HepG2 (cell line): ENCODE data around the gene ZNF792. TPM values are rescaled to one million over a fixed set of nuclear protein-coding genes. Genes with fewer than 3 reads are reported as not detected.

Experiments used
- ADNP ChIP-seq: sonication (generic); formaldehyde crosslinking; IDR thresholded peaks from 2 replicates; pipeline ENCODE4 v1.4.0; 2020; ENCODE audit warnings: missing genetic modification reagents
- ARNT2 ChIP-seq: sonication (generic); formaldehyde crosslinking; IDR thresholded peaks from 2 replicates; pipeline ENCODE4 v1.8.0; 2022; ENCODE audit warnings: mild to moderate bottlenecking, low read depth, missing genetic modification reagents, moderate library complexity
- CEBPG ChIP-seq: IDR thresholded peaks from 2 replicates; pipeline ENCODE4 v1.6.1; 2016
- CHD4 ChIP-seq: fragments of 200-600 bp; sonication (generic); IDR thresholded peaks from 2 replicates; pipeline ENCODE4 v1.7.0; 2017; ENCODE audit warnings: mild to moderate bottlenecking, low read length, borderline replicate concordance
- DMAP1 ChIP-seq: IDR thresholded peaks from 2 replicates; pipeline ENCODE4 v1.6.1; 2016
- ETV5 ChIP-seq: IDR thresholded peaks from 2 replicates; pipeline ENCODE4 v1.6.1; 2018; ENCODE audit warnings: missing biosample characterization, missing genetic modification reagents, inconsistent platforms, borderline replicate concordance
- HNF1B ChIP-seq: sonication (generic); formaldehyde crosslinking; IDR thresholded peaks from 2 replicates; pipeline ENCODE4 v1.5.1; 2020; ENCODE audit warnings: mild to moderate bottlenecking, moderate library complexity, missing genetic modification reagents
- ISL2 ChIP-seq: sonication (generic); formaldehyde crosslinking; IDR thresholded peaks from 2 replicates; pipeline ENCODE4 v1.5.0; 2020; ENCODE audit warnings: missing genetic modification reagents
- MIER3 ChIP-seq: IDR thresholded peaks from 2 replicates; pipeline ENCODE4 v1.6.1; 2016; ENCODE audit warnings: missing compliant biosample characterization, borderline replicate concordance
- NAIF1 ChIP-seq: sonication (generic); formaldehyde crosslinking; IDR thresholded peaks from 2 replicates; pipeline ENCODE4 v1.5.0; 2020; ENCODE audit warnings: mild to moderate bottlenecking, missing genetic modification reagents, borderline replicate concordance
- NR2F6 ChIP-seq, 2 experiments: IDR thresholded peaks; 2 replicates each; pipeline ENCODE4 v1.6.1; 2016; ENCODE audit warnings: antibody characterized with exemption in 1 of 2, mild to moderate bottlenecking in 1 of 2
- SAP130 ChIP-seq: IDR thresholded peaks from 2 replicates; pipeline ENCODE4 v1.6.1; 2016; ENCODE audit warnings: low read depth
- SNRNP70 ChIP-seq: fragments of 200-400 bp; formaldehyde crosslinking; IDR thresholded peaks from 2 replicates; pipeline ENCODE4 v1.6.1; 2017; ENCODE audit warnings: mild to moderate bottlenecking, low read depth, low read length, moderate library complexity
- SOX13 ChIP-seq, 3 experiments: fragments of 450-650 bp in 1 of 3; sonication (generic) in 1 of 3; formaldehyde crosslinking in 1 of 3; IDR thresholded peaks in 2 of 3; conservative IDR thresholded peaks in 1 of 3; 2 replicates each; pipeline versions ENCODE4 v1.5.0 to v1.6.1; 2016 to 2020; ENCODE audit warnings: antibody characterized with exemption in 1 of 3, mild to moderate bottlenecking in 1 of 3, missing compliant biosample characterization in 1 of 3, missing genetic modification reagents in 1 of 3, moderate library complexity in 1 of 3
- SOX5 ChIP-seq: IDR thresholded peaks from 2 replicates; pipeline ENCODE4 v1.6.1; 2016; ENCODE audit warnings: borderline replicate concordance
- TFE3 ChIP-seq: IDR thresholded peaks from 2 replicates; pipeline ENCODE4 v1.6.1; 2016
- ZFP90 ChIP-seq: sonication (generic); formaldehyde crosslinking; IDR thresholded peaks from 2 replicates; pipeline ENCODE4 v1.8.0; 2022; ENCODE audit warnings: missing genetic modification reagents, mild to moderate bottlenecking, inconsistent platforms, borderline replicate concordance
- ZMYM3 ChIP-seq: sonication (generic); formaldehyde crosslinking; IDR thresholded peaks from 2 replicates; pipeline ENCODE4 v1.5.1; 2020; ENCODE audit warnings: mild to moderate bottlenecking, missing genetic modification reagents
- ZNF121 ChIP-seq: sonication (generic); formaldehyde crosslinking; IDR thresholded peaks from 2 replicates; pipeline ENCODE4 v1.5.0; 2020; ENCODE audit warnings: mild to moderate bottlenecking, missing genetic modification reagents
- ZNF3 ChIP-seq: IDR thresholded peaks from 2 replicates; pipeline ENCODE4 v1.7.0; 2017; ENCODE audit warnings: inconsistent platforms
- ZNF317 ChIP-seq: sonication (generic); formaldehyde crosslinking; IDR thresholded peaks from 2 replicates; pipeline ENCODE4 v1.5.0; 2020; ENCODE audit warnings: mild to moderate bottlenecking, missing genetic modification reagents
- ZNF333 ChIP-seq: sonication (generic); formaldehyde crosslinking; IDR thresholded peaks from 2 replicates; pipeline ENCODE4 v1.4.0; 2020; ENCODE audit warnings: mild to moderate bottlenecking, missing genetic modification reagents, borderline replicate concordance
- ZNF446 ChIP-seq: sonication (generic); formaldehyde crosslinking; IDR thresholded peaks from 2 replicates; pipeline ENCODE4 v1.5.0; 2020; ENCODE audit warnings: mild to moderate bottlenecking, missing genetic modification reagents
- ZNF605 ChIP-seq: sonication (generic); formaldehyde crosslinking; IDR thresholded peaks from 2 replicates; pipeline ENCODE4 v1.8.0; 2022; ENCODE audit warnings: mild to moderate bottlenecking, missing genetic modification reagents
- ZNF614 ChIP-seq: IDR thresholded peaks from 2 replicates; pipeline ENCODE4 v1.6.1; 2018; ENCODE audit warnings: missing biosample characterization, missing genetic modification reagents, inconsistent platforms, borderline replicate concordance
- ZNF770 ChIP-seq: sonication (generic); formaldehyde crosslinking; IDR thresholded peaks from 2 replicates; pipeline ENCODE4 v1.5.0; 2020; ENCODE audit warnings: mild to moderate bottlenecking, missing genetic modification reagents
- polyA plus RNA-seq, 8 experiments: library from polyadenylated mRNA; depleted of rRNA in 3 of 8; stranded (reverse) in 7 of 8; unstranded in 1 of 8; fragments of >200 nt; fragmentation: Illumina TruSeq in 4 of 8; extraction: Trizol in 4 of 8; gene quantifications; 2 replicates each; pipeline versions ENCODE4 v1.2.1 to v1.2.3, GENCODE V29; 2011 to 2016; ENCODE audit warnings: low read depth in 4 of 8, missing spikeins in 1 of 8, mixed read lengths in 1 of 8; ENCODE audit not compliant: insufficient read depth in 1 of 8
- total RNA-seq, 5 experiments: library from RNA; depleted of rRNA; stranded (reverse); fragments of >200 nt; fragmentation: Illumina TruSeq; extraction: Trizol; gene quantifications; 2 replicates each; pipeline ENCODE4 v1.2.3, GENCODE V29; 2016; ENCODE audit warnings: low read depth in 1 of 5

Gene ZNF792
- total and polyA plus RNA-seq, 2 of the 13 experiments (the other 11 are each of a cell fraction or from before 2014, with no cell fraction given): 5.5 to 11.5 TPM

GRCh38 chr19:34995551-34995950, 31.5 kb upstream of the ZNF792 start (continued):
- TF ChIP-seq HNF1B (CRISPR knock-in tag) (0 out of 2 replicates have a peak, but pooled peaks have one; percentile 60), ZNF317 (0 out of 2 replicates have a peak, but pooled peaks have one; percentile 10), CEBPG (CRISPR knock-in tag) (peak; percentile 37; the same call in 1 of the 2 replicates), ARNT2 (no peak), DMAP1 (CRISPR knock-in tag) (0 out of 2 replicates have a peak, but pooled peaks have one; percentile 4), ZNF614 (CRISPR knock-in tag) (no peak), NAIF1 (CRISPR knock-in tag) (peak; percentile 85; the same call in 1 of the 2 replicates), ZNF605 (CRISPR knock-in tag) (no peak), SOX13 (IDR thresholded peaks at IDR 0.05) (no peak), SOX13 (CRISPR knock-in tag; conservative IDR thresholded peaks at IDR 0.05 in 1 of 2, IDR thresholded peaks at IDR 0.05 in 1 of 2) (peak in 1 of 2 experiments; percentile 37; a peak in 1 of 4 replicates), CHD4 (0 out of 2 replicates have a peak, but pooled peaks have one; percentile 4), ISL2 (CRISPR knock-in tag) (no peak), TFE3 (CRISPR knock-in tag) (peak; percentile 86), ZMYM3 (CRISPR knock-in tag) (peak; percentile 98), SOX5 (CRISPR knock-in tag) (0 out of 2 replicates have a peak, but pooled peaks have one; percentile 45), ZNF3 (CRISPR knock-in tag) (0 out of 2 replicates have a peak, but pooled peaks have one; percentile 68), ZNF333 (CRISPR knock-in tag) (no peak), ADNP (CRISPR knock-in tag) (peak; percentile 84; the same call in 1 of the 2 replicates), ETV5 (CRISPR knock-in tag) (peak; percentile 14; the same call in 1 of the 2 replicates), SNRNP70 (no peak), ZNF121 (CRISPR knock-in tag) (peak; percentile 99), ZFP90 (CRISPR knock-in tag) (peak; percentile 98), ZNF446 (CRISPR knock-in tag) (0 out of 2 replicates have a peak, but pooled peaks have one; percentile 5), SAP130 (CRISPR knock-in tag) (peak; percentile 42; the same call in 1 of the 2 replicates), ZNF770 (CRISPR knock-in tag) (peak; percentile 99), MIER3 (CRISPR knock-in tag) (0 out of 2 replicates have a peak, but pooled peaks have one; percentile 30), NR2F6 (IDR thresholded peaks at IDR 0.05) (no peak), NR2F6 (CRISPR knock-in tag; IDR thresholded peaks at IDR 0.05) (peak; percentile 21; the same call in 1 of the 2 replicates)
